NCI-H345 treated with DMSO at 0.1 percent for 48 hours (cell line): ENCODE measurements around the gene PAX5.

Experiments
- DNase-seq: peaks from one replicate; lab custom pipeline; 2025; ENCODE audit not compliant: unreplicated experiment; lab: John Stamatoyannopoulos, UW

The PAX5 gene

GRCh38 chr9:36903541-36904435 is 130.3 kb downstream of the PAX5 start:
- no peak for DNase-seq

- DNase-seq = no peak
Measured at GRCh38 chr9:36902861-36903524, 131.1 kb downstream of the PAX5 start.

DNA sequence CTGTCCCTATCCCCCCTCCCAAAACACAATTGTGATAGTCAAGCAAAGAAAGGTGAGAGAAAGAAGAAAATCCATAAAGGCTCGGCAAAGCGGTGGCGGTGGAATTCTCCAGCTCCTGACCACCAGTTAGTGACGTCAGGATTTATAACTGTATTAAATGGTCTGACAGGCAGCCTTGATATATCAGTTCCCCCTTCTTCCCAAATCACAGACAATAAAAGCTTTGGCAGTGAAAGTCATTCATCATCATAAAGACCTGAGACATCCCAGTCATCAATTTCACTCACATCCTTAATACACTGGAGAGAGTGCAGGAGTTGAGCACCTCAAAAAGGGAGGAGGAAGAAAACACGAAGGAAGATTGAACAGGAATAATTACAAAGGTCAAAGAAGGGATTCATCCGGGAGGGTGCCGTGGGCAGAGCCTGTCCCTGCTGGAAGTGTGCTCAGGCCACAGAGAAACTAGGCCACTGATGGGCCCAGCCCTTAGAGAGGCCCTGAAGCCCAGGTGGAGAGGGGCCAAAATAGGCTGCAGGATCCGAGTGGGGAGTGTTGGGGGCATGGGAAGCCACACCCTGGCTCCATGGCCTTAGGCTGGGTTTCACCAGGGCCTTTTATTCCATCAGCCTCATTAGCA is 131.9 kb downstream of the PAX5 start:
- DNase-seq = no peak

DNA sequence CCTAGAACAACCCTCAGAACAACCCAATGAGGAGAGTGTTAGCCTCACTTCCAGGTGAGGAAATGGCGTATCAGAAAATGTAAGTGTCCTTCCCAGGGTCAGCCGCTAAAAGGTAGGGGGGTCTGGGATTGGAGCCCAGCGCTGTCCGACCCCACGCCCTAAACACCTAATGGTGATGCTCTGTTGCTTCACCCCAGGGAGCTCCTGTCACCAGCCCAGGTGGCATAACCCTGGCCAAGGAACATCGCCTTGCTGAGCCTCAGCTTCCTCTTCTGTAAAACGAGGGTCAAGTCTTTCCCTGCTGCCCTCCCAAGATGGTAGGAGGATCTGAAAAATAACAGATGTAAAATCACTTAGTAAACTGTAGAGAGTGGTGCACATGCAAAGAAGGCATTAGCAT is 132.5 kb downstream of the PAX5 start:
- DNase-seq = no peak

DNA sequence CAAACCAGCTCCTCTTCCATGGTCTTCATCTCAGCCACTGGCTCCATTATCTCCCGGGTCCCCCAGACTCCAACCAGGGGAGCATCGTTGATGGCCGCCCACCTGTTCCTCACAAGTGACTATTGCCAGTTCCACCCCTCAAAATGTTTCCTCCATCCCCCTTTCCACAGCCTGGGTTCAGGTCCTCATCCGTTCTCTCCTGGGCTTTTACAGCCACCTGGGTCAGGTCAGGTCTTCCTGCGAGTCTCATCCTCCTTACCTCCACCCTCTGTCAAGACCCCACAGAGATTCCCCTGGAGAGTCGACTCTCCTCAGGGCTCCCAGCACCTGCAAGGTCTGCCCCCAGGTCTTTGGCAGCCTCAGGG is 133.2 kb downstream of the PAX5 start:
- DNase-seq = no peak

DNA sequence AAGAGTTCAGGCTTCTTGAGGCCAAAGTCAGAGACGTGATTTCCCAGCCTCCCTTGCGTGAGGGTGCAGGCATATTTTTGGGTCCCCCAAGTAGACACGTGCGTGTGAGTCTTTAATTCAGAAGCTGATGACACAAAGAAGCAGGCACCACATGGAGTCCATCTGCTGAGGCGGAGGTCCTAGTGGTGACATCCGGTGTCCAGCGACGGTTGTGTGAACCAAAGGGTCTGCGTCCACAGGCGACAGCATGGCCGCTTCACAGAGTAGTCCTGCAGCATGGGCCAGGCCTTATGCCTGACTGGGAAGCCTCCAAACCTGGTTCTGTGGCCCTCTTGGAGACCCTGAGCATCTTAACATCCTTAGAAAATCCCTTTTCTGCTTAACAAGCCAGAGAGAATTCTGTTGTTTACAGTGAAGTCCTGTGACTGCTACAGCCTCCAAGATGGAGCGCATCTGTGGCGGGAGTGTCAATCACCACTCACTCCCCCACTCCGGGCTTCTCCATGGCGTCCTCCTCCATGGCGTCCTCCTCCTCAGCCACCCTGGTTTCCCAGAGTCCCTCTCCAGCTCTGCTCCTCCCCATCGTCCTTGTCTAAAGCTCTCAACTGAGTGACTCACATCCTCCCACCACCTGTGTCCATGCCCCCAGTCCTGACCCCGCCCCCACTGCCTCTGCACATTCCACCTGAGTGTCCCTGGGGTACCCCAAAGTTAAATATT is 133.8 kb downstream of the PAX5 start:
- no peak for DNase-seq

DNA sequence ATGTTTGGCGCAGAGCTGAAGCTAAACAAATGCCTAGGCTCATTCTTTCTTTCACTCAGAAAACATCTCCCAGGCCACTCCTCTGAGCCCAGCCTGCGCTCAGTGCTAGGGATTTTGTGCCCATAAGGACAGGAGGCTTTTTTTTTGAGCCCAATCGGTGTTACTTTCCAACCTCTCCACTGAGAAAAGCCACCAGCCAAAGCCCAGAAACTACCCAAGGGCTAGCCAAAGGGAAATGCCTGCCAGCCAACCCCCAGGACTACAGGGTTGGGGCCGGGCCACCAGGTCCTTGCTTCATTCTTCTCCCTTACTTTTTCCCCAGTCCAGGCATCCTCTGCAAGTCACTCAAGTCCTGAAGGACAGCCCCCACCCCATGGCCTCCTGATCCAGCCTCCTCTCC is 134.7 kb downstream of the PAX5 start:
- no peak for DNase-seq

GRCh38 chr9:36898431-36899020 is 135.5 kb downstream of the PAX5 start:
- no peak for DNase-seq

GRCh38 chr9:36897478-36897877 is 136.6 kb downstream of the PAX5 start:
- no peak for DNase-seq

DNA sequence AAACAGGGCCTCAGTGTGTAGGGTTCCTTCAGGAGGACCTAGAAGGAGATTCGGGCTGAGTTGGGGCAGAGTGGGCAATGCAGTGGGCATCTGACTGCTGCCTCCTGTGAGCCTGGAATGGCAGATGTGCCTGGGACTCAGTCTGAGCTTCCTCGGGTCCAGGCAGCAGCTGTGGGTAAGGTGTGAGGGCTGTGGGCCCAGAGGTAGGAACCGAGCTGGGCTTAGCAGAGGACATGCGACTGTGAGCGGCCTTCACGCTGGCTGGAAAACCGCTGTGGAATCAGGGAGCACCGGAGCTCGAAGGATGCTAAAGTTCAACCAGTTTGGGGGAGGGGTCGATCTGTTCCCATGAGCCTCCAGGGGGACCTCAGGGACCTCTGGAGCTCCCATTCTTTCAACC is 137.0 kb downstream of the PAX5 start:
- no peak for DNase-seq

DNA sequence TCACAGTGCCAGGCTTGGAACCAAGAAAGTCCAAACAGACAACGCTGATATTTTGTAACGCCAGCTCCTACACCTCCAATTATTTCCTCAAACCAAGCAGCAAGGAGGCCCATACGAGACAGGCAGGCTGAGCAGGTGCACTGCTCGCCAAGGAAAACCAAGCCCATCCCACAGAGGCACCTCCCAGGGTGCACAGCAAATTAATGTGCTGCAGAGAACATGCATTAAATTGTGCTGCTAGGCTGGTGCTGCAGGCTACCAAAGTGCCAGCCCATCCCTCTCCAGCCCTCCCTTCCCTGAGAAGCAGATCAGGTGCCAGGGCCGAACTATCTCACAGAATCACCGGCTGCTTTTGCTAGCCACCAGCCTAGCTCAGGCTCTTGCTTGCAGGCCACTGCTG is 137.8 kb downstream of the PAX5 start:
- no peak for DNase-seq

DNA sequence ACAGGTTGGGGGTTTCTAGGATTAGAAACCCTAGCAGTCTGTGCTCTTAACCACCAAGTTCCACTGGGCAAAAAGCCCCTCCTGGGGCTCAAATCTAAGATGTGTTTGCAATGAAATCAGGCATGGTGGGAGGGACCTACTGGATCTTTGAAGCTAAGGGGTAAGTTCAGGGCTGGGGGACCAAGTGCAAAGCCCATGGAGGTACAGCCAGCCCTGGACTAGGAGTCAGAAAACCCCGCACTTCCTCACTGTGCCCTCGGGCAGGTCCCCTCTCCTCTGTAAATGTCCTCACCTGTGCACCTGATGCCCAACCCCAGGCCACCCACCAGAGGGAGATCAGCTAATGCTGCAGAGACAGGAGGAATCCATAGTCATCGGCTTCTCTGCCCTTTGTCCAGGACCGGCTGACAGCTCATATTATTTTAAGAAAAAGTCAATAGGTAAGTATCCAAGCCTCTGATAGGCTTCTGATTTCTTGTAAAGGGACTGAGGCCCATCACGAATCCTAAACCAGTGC is 138.3 kb downstream of the PAX5 start:
- no peak for DNase-seq

DNA sequence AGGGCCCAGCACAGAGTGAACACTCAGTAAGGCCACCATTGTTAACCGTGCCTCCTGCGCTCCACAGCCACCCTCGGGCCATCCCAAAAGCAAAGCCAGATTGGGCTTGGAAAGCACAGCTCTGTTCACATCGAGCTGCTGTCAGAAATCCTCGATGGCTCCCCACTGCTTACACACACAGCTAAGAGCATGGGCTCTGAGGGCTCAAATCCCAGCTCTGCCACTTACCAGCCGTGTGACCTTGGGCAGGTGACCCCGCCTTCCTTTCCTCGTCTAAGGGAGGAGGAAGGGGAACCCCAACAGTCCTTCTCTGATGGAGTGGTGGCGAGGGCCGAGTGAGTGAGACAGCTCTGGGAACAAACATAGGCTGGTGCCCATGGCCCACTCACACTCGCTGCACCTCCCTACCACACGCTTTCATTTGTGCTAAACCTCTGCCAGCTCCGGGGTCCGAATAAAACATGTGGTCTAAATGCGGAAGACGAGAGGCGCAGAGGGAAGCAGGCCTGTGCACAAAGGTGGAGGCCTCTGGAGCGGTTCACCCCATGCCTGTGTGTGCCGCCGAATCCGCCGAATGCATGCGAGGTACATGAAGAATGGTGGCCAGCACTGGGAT is 139.3 kb downstream of the PAX5 start:
- no peak for DNase-seq

DNA sequence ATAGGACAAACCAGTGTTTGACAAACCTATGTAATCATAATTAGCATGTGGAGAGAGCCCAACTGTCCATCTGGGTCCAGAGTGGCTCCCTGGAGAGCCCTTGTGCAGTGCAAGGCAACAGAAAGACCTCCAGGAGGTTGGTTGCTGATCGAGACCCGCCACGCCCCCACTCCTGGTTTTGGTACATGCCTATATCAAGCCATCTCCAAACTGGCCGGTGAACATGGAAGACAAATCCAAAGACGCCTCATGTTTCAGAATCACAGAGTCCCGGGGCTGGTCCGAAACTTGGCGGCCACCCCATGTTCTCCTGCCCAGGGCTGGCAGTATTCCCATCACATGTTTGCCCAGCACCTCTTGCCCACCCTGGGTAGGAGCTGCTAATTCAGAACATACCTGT is 140.2 kb downstream of the PAX5 start:
- no peak for DNase-seq

- no peak for DNase-seq
Measured at GRCh38 chr9:36893184-36893583, 140.9 kb downstream of the PAX5 start.

DNA sequence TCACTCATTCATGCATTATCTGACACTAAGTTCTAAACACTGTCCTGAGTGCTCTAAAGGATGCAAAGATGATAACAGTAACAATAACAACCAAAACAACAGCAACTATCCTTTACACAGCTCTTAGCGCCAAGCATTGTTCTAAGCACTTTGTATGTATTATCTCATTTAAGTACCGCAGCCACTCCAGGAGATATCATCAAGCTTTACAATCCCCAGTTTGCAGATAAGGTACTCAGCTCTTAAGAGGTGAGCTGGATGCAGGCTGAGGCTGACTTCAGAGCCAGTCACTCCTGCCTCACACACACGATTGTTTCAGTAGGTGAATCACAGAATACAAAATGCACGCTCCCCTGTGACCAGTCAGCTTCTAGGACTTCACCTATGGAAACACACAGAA is 141.8 kb downstream of the PAX5 start:
- DNase-seq = no peak

- no peak for DNase-seq
Measured at GRCh38 chr9:36891341-36891811, 142.7 kb downstream of the PAX5 start.

- DNase-seq = no peak
Measured at GRCh38 chr9:36889844-36890243, 144.2 kb downstream of the PAX5 start.

GRCh38 chr9:36888551-36888950 is 145.5 kb downstream of the PAX5 start:
- no peak for DNase-seq

- DNase-seq = no peak
Measured at GRCh38 chr9:36884721-36885120, 149.3 kb downstream of the PAX5 start.
